Tibial nerve (tissue), 3 donors: ENCODE results near the gene AFAP1L2.

Experiments used
- POLR2A ChIP-seq, 2 donors: fragments of 450-650 bp; IDR thresholded peaks; one replicate each; pipeline ENCODE4 v1.6.1; 2017; ENCODE audit warnings: antibody characterized with exemption in 2 of 2, mild to moderate bottlenecking in 2 of 2, moderate library complexity in 2 of 2
- TF ChIP-seq, protein P1 (sequence below), 5 experiments: fragments of 200-600 bp in 3 of 5; fragments of 450-650 bp in 2 of 5; sonication (generic) in 3 of 5; IDR thresholded peaks; one replicate each; pipeline ENCODE4 v1.5.1; 2016 to 2019; ENCODE audit warnings: antibody characterized with exemption in 5 of 5, mild to moderate bottlenecking in 3 of 5, moderate library complexity in 2 of 5

DNA sequence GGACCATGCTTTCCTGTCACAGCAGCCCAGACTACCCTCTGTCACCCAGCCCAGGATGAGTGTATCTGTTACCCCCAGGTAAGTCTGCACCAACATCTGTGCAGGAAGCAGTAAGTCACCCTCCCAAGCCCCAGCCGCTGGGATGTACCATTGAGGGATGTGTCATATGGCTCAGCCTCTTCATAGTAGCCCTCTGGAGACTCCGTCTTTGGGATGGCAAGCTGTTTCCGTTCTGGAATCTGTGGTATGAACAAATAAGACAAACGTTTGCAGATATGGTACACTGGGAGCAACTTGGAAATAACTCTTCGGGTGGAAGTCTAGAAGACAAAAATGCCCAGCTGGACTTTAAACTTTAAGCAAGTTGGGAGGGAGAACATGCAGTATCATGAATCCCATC is 81.3 kb downstream of the AFAP1L2 start:
- no peak for TF ChIP-seq POLR2A (IDR thresholded peaks at IDR 0.05)
- TF ChIP-seq, protein P1, sequence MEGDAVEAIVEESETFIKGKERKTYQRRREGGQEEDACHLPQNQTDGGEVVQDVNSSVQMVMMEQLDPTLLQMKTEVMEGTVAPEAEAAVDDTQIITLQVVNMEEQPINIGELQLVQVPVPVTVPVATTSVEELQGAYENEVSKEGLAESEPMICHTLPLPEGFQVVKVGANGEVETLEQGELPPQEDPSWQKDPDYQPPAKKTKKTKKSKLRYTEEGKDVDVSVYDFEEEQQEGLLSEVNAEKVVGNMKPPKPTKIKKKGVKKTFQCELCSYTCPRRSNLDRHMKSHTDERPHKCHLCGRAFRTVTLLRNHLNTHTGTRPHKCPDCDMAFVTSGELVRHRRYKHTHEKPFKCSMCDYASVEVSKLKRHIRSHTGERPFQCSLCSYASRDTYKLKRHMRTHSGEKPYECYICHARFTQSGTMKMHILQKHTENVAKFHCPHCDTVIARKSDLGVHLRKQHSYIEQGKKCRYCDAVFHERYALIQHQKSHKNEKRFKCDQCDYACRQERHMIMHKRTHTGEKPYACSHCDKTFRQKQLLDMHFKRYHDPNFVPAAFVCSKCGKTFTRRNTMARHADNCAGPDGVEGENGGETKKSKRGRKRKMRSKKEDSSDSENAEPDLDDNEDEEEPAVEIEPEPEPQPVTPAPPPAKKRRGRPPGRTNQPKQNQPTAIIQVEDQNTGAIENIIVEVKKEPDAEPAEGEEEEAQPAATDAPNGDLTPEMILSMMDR (IDR thresholded peaks at IDR 0.05), result no peak
